GM19397 (cell line): Measurements from ENCODE around the gene LRP2.

ENCODE experiments used
- ATAC-seq: cut with Tn5 transposase; IDR thresholded peaks from one replicate; pipeline ENCODE4 v1.9.1; 2021; ENCODE audit warnings: mild to moderate bottlenecking, moderate library complexity; ENCODE audit not compliant: unreplicated experiment

Gene LRP2

DNA sequence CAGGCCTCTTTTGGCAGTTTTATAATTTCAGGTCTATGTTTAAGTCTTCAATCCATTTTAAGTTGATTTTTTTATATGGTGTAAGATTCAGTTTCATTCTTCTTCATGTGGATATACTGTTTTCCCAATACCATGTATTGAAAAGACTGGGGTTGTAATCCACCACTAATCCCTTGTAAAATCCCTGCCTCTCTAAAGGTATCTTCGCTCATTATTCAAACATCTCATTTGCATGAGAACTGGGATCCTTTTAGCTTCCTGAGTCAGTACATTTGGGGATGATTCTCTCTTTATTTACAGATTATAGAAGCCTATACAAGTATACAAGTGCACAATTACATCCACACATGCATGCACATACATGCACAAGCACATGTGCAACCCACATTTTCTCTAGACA is 267.7 kb downstream of the LRP2 start:
- no peak for ATAC-seq

GRCh38 chr2:169093535-169093934 is 268.8 kb downstream of the LRP2 start:
- ATAC-seq: no peak

- no peak for ATAC-seq
These were observed 270.4 kb downstream of the LRP2 start for GRCh38 chr2:169091761-169092519.

GRCh38 chr2:169091256-169091655 is 271.1 kb downstream of the LRP2 start:
- no peak for ATAC-seq

DNA sequence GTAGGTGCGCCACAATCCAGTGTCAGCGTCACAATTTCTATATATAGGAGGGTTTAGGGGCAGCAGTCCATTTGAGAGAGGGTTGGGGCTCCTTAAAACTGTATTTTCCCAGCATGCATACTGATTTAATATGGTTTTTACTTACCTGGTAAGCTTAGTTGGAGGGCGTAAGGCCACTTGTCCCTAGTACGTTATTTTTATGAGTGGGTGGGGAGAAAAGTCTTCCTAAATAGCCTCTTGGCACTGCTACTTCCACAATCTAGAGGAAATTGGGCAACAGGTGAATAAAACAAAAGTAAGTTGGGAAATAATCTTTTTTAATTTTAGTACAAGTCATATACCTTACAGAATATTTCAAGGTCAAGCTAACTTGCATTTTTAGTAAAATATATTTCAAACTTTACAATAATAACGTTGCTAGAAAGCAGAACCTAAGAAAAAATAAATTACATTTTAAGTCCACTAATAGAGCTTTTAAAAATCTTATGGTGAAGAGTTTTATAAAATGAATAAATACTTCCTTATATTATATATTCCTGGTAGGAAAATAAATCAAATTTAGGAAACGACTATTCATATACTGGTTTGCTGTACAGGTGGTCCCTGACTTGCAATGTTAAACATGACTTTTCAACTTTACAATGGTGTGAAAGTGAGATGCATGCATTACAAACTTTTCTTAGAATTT is 272.1 kb downstream of the LRP2 start:
- no peak for ATAC-seq

DNA sequence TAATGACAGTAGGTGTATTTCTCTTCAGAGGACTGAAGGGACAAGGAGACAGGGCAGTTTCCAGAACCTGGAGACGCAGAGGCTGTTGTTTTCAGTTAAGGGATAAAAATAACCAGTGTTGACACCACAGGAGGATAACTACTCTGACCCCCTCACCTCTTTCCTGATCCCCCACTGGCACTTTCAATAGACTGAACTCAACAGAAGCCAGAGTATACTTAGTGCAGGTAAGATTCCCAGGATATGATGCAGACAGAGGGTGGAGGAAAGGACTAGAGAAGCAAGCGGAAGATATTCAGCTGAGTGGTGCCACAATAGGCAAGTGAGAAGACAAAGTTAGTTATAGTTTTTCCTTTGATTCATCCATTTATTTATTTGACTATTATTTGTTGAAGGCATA is 273.2 kb downstream of the LRP2 start:
- ATAC-seq: no peak

DNA sequence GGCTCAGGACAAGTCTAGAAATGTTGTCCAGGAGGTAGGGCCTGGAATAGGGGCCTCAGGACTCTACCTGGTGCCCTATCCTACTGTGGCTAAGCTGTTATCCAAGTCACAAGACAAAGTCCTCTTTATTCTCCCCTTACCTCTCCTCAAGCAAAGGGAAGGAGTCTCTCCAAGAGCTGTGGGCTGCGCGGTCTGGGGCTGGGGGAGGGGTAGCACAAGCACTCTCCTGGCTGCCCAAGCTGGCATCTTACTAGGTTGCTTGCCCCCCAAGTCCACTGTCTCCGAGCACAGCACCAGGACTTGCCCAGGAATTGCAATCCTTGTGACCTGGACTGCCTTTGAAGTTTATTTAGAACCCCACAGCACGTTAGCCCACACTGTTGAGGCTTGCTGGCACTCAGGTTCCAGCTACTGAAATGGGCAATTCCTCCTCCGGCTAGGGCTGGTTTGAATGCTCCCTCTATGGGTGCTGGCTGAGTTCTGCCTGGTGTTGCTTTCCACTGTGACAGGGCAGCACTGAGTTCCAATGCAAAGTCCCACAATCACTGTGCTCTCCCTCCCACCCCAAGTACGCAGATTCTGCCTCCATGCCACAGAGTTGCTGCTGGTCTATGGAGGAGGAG is 274.5 kb downstream of the LRP2 start:
- ATAC-seq: no peak

DNA sequence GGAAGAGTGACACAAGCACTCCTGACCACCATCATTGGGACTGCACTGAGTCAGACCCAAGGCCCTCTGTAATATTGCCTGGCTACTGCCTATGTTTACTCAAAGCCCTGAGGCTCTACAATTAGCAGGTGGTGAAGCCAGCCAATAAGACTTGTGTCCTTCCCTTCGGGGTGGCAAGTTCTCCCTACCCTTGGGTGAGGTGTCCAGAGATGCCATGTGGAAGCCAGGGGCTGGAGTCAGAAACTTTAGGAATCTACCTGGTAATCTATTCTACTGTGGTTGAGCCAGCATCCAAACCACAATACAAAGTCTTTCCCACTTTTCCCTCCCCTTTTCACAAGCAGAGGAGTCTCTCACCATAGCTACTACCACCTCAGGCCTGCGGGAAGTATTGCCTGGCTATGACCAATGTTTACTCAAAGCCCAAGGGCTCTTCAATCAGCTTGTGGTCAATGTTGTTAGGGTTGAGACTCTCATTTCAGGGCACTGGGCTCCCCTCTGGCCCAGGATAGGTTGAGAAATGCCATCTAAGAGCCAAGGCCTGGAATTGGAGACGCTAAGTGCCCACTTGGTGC is 275.4 kb downstream of the LRP2 start:
- ATAC-seq: no peak

DNA sequence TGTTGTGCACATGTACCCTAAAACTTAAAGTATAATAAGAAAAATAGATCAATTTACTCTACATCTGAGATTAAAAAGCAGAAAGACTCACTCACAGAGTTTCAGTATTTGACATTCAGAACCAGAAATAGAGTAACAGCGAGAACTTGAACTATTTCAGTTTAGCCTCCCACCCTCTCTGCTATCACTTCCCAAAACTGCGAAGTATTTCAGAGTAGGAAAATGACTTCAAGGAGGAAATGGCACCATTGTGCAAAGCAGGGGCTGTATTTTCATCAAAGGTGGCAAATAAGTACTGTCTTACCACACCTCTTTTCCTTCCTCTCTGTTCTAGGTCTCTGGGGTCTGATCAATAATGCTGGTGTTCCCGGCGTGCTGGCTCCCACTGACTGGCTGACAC is 279.3 kb downstream of the LRP2 start:
- peak; percentile 35 for ATAC-seq

- ATAC-seq: no peak
These were observed 280.8 kb downstream of the LRP2 start for GRCh38 chr2:169081551-169081950.

GRCh38 chr2:169080250-169081069 is 281.9 kb downstream of the LRP2 start:
- ATAC-seq: peak; percentile 87

GRCh38 chr2:169077674-169078240 is 284.6 kb downstream of the LRP2 start:
- no peak for ATAC-seq
